Activated CD4-positive, alpha-beta T cell treated with anti-CD3 and anti-CD28 coated beads for 4 hours (primary cell): Measurements from ENCODE around the gene GALNT15.

Experiments
- DNase-seq, 2 donors: peaks; one replicate each; pipeline ENCODE4 v3.0.0-alpha.2; 2020

GALNT15 gene

GRCh38 chr3:16189201-16189600, 14.7 kb downstream of the GALNT15 start:
- DNase-seq, result no peak

- DNase-seq, result no peak
Measured at GRCh38 chr3:16190704-16191103, 16.2 kb downstream of the GALNT15 start.

- DNase-seq, result no peak
Measured at GRCh38 chr3:16191591-16191990, 17.1 kb downstream of the GALNT15 start.

- no peak for DNase-seq
Measured at GRCh38 chr3:16192176-16192811, 17.8 kb downstream of the GALNT15 start.

- no peak for DNase-seq
Measured at GRCh38 chr3:16198427-16198826, 23.9 kb downstream of the GALNT15 start.

- DNase-seq, result no peak
Measured at GRCh38 chr3:16199769-16200168, 25.3 kb downstream of the GALNT15 start.

GRCh38 chr3:16200411-16200810, 25.9 kb downstream of the GALNT15 start:
- DNase-seq, result no peak

GRCh38 chr3:16203031-16203430, 28.6 kb downstream of the GALNT15 start:
- DNase-seq, result no peak

GRCh38 chr3:16203671-16204629, 29.5 kb downstream of the GALNT15 start:
- no peak for DNase-seq

GRCh38 chr3:16204751-16205150, 30.3 kb downstream of the GALNT15 start:
- DNase-seq, result no peak

- DNase-seq, result no peak
Measured at GRCh38 chr3:16205156-16205870, 30.8 kb downstream of the GALNT15 start.

- no peak for DNase-seq
Measured at GRCh38 chr3:16207031-16207430, 32.6 kb downstream of the GALNT15 start.

- no peak for DNase-seq
Measured at GRCh38 chr3:16211176-16211904, 36.9 kb downstream of the GALNT15 start.

- no peak for DNase-seq
Measured at GRCh38 chr3:16214366-16214765, 39.9 kb downstream of the GALNT15 start.

- DNase-seq, result no peak
Measured at GRCh38 chr3:16216373-16216935, 42.0 kb downstream of the GALNT15 start.

- DNase-seq, result no peak
Measured at GRCh38 chr3:16219777-16220176, 45.3 kb downstream of the GALNT15 start.

GRCh38 chr3:16221990-16222389, 47.5 kb downstream of the GALNT15 start:
- no peak for DNase-seq

- no peak for DNase-seq
Measured at GRCh38 chr3:16222547-16222946, 48.1 kb downstream of the GALNT15 start.

GRCh38 chr3:16224325-16224724, 49.8 kb downstream of the GALNT15 start:
- DNase-seq, result no peak

- no peak for DNase-seq
Measured at GRCh38 chr3:16227566-16227965, 53.1 kb downstream of the GALNT15 start.

GRCh38 chr3:16229681-16230080, 55.2 kb downstream of the GALNT15 start:
- no peak for DNase-seq

GRCh38 chr3:16231983-16232382, 57.5 kb downstream of the GALNT15 start:
- no peak for DNase-seq
